ENCODE results near the gene GNG3. TPM values are rescaled to one million over a fixed set of nuclear protein-coding genes. Genes with fewer than 3 reads are reported as not detected.

Gene GNG3
- total and polyA plus RNA-seq, 2 experiments from 2014 or later = 2.1 to 7.2 TPM

DNA sequence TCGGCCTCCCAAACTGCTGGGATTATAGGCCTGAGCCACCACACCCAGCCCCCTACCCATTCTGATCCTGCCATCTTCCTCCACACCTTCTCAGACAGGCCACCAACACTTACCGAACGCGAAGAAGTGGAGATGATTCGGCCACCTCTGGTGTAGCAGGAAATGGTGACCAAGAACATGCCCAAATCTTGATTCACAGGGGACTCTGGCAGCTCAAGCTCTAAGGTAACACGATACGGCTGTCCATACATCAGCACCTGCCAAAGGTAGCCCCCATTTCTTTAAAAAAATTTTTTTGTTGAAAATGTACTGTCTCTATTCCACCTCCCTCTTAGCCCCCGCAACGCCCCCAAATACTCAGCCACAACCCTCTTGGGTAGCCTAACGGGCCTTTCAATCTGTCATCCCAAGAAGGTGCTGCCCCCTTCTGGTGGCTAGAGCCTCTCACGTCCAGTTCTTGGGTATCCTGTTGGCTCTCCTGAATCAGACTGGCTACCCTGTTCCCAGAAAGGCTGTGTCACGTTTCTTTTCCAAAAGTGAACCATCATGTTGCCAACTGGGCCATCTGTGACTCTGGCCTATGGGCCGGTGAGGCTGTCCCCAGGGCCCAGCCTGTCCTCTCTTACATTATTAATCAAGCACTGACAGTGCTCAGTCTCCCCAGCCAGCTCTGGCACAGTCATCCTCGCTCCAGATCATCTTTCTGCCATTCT is 12.9 kb upstream of the GNG3 start:
- Mint-ChIP-seq H3K4me3 (no peak overlapping the region; the same call in 2 of the 3 replicates), H3K27me3 (ENCODE audit: insufficient read depth, low read depth, poor library complexity) (peaks cover 10% of the 10 kb centered on the region), H3K4me1 (peaks cover 14% of the 10 kb centered on the region; the same call in 2 of the 3 replicates), H3K9me3 (no peaks in the 10 kb centered on the region), H3K36me3 (ENCODE audit: low read depth) (peaks cover 44% of the 10 kb centered on the region), H3K27ac (peak overlapping the region; percentile 77)
- Histone ChIP-seq H3F3A (replicated peaks; ENCODE audit: low read depth) (peaks cover 5% of the 10 kb centered on the region; the same call in 1 of the 2 replicates), H3K27ac (ENCODE audit: low read depth) (peak overlapping the region; percentile 83), H3K4me1 (ENCODE audit: insufficient read depth) (no peaks in the 10 kb centered on the region; the same call in 1 of the 2 replicates), H3K36me3 (ENCODE audit: insufficient read depth) (no peaks in the 10 kb centered on the region; the same call in 1 of the 2 replicates), H3K4me3 (no peak overlapping the region), H2AFZ (no peak overlapping the region), H3K9me2 (ENCODE audit: insufficient read depth) (no peaks in the 10 kb centered on the region), H3K4me2 (no peak overlapping the region), H4K20me1 (replicated peaks; ENCODE audit: insufficient read depth) (no peaks in the 10 kb centered on the region; the same call in 1 of the 2 replicates), H3K79me2 (replicated peaks; ENCODE audit: insufficient read depth) (no peaks in the 10 kb centered on the region), H3K27me3 (ENCODE audit: insufficient read depth) (no peaks in the 10 kb centered on the region)
- TF ChIP-seq EZH2phosphoT487 (IDR thresholded peaks at IDR 0.05; ENCODE audit: unreplicated experiment) = no peak
- TF ChIP-seq CTCF (conservative IDR thresholded peaks at IDR 0.05; ENCODE audit: low read depth in 2 of 2) = peak; percentile 91 to 97
- no peak for TF ChIP-seq POLR2AphosphoS5 (IDR thresholded peaks at IDR 0.05; ENCODE audit: low read depth)
- TF ChIP-seq EZH2 (IDR thresholded peaks at IDR 0.05; ENCODE audit: low read depth, unreplicated experiment) = no peak
- peak; percentile 94 for DNase-seq (ENCODE audit: low spot score)
- peak; percentile 96 for ATAC-seq

GRCh38 chr11:62702246-62702645 is 5.2 kb upstream of the GNG3 start:
- Histone ChIP-seq H3K4me3 (no peak overlapping the region), H3K36me3 (ENCODE audit: insufficient read depth) (peaks cover 11% of the 10 kb centered on the region), H3K4me1 (ENCODE audit: insufficient read depth) (peaks cover 3% of the 10 kb centered on the region), H4K20me1 (replicated peaks; ENCODE audit: insufficient read depth) (no peaks in the 10 kb centered on the region; the same call in 1 of the 2 replicates), H2AFZ (no peak overlapping the region), H3F3A (replicated peaks; ENCODE audit: low read depth) (peaks cover 19% of the 10 kb centered on the region), H3K27me3 (ENCODE audit: insufficient read depth) (no peaks in the 10 kb centered on the region), H3K4me2 (no peak overlapping the region), H3K79me2 (replicated peaks; ENCODE audit: insufficient read depth) (peaks cover 9% of the 10 kb centered on the region), H3K27ac (ENCODE audit: low read depth) (no peak overlapping the region), H3K9me2 (ENCODE audit: insufficient read depth) (no peaks in the 10 kb centered on the region)
- H3K27ac Mint-ChIP-seq = no peak overlapping the region
- H3K4me3 Mint-ChIP-seq = no peak overlapping the region
- peaks cover 10% of the 10 kb centered on the region for H3K27me3 Mint-ChIP-seq (ENCODE audit: insufficient read depth, low read depth, poor library complexity)
- peaks cover 38% of the 10 kb centered on the region for H3K36me3 Mint-ChIP-seq (ENCODE audit: low read depth)
- H3K4me1 Mint-ChIP-seq = peaks cover 9% of the 10 kb centered on the region
- no peaks in the 10 kb centered on the region for H3K9me3 Mint-ChIP-seq
- no peak for DNase-seq (ENCODE audit: low spot score)
- ATAC-seq = no peak
- TF ChIP-seq ZNF331 (CRISPR knock-in tag; IDR thresholded peaks at IDR 0.05; ENCODE audit: low read depth) (no peak), CREB1 (CRISPR knock-in tag; IDR thresholded peaks at IDR 0.05; ENCODE audit: low read depth) (no peak), ZNF114 (CRISPR knock-in tag; IDR thresholded peaks at IDR 0.05) (no peak), ZNF462 (CRISPR knock-in tag; IDR thresholded peaks at IDR 0.05) (no peak), STAT1 (IDR thresholded peaks at IDR 0.05; ENCODE audit: unreplicated experiment) (no peak), EZH2phosphoT487 (IDR thresholded peaks at IDR 0.05; ENCODE audit: unreplicated experiment) (no peak), JUNB (IDR thresholded peaks at IDR 0.05; ENCODE audit: unreplicated experiment) (no peak)

All from GM23338 (cell line).